K562 (cell line): Measurements from ENCODE around the gene RNU6-9. TPM values are rescaled to one million over a fixed set of nuclear protein-coding genes. Genes with fewer than 3 reads are reported as not detected.

ENCODE experiments used
- BRD9 ChIP-seq: fragments of 450-650 bp; IDR thresholded peaks from 2 replicates; pipeline ENCODE4 v1.6.1; 2018; ENCODE audit warnings: low read depth; ENCODE audit not compliant: partially characterized antibody
- CEBPB ChIP-seq: fragments of 450-650 bp; IDR thresholded peaks from 2 replicates; pipeline ENCODE4 v1.6.1; 2016; ENCODE audit warnings: missing genetic modification characterization, missing compliant biosample characterization
- CHCHD3 ChIP-seq: fragments of 250-450 bp; sonication (Bioruptor Pico); IDR thresholded peaks from 2 replicates; pipeline ENCODE4 v2.1.2; 2022; ENCODE audit warnings: mild to moderate bottlenecking
- COPS2 ChIP-seq: fragments of 450-650 bp; conservative IDR thresholded peaks from 2 replicates; pipeline ENCODE4 v1.6.1; 2016; ENCODE audit warnings: mild to moderate bottlenecking, moderate library complexity
- KDM5B ChIP-seq: fragments of 200-600 bp; sonication (generic); IDR thresholded peaks from 2 replicates; pipeline ENCODE4 v1.6.1; 2012; ENCODE audit warnings: low read depth, mild to moderate bottlenecking, moderate library complexity, low read length, control low read depth, inconsistent platforms; ENCODE audit not compliant: insufficient replicate concordance
- KHSRP ChIP-seq: fragments of 450-650 bp; IDR thresholded peaks from 2 replicates; pipeline ENCODE4 v1.6.1; 2017
- NCOR1 ChIP-seq: fragments of 450-650 bp; IDR thresholded peaks from 2 replicates; pipeline ENCODE4 v1.6.1; 2016; ENCODE audit warnings: mild to moderate bottlenecking, moderate library complexity
- NFIX ChIP-seq: fragments of 250-450 bp; sonication (Bioruptor Pico); IDR thresholded peaks from 2 replicates; pipeline ENCODE4 v1.4.0; 2020; ENCODE audit warnings: low read depth, mild to moderate bottlenecking, moderate library complexity
- SIN3A ChIP-seq, 2 experiments: fragments of 150-350 bp in 1 of 2; IDR thresholded peaks; 2 replicates each; pipeline ENCODE4 v1.6.1; 2011 to 2016; ENCODE audit warnings: borderline replicate concordance in 2 of 2, low read depth in 2 of 2, low read length in 2 of 2, mild to moderate bottlenecking in 2 of 2, moderate library complexity in 2 of 2; ENCODE audit not compliant: control insufficient read depth in 1 of 2
- SMARCA4 ChIP-seq: fragments of 450-650 bp; IDR thresholded peaks from 2 replicates; pipeline ENCODE4 v1.6.1; 2016
- ZBTB17 ChIP-seq: fragments of 450-650 bp; formaldehyde crosslinking; IDR thresholded peaks from 2 replicates; pipeline ENCODE4 v1.4.0; 2020; ENCODE audit warnings: mild to moderate bottlenecking
- ZNF253 ChIP-seq: fragments of 250-450 bp; sonication (Bioruptor Pico); conservative IDR thresholded peaks from 2 replicates; pipeline ENCODE4 v1.6.1; 2021; ENCODE audit warnings: mild to moderate bottlenecking
- ZNF592 ChIP-seq: fragments of 450-650 bp; IDR thresholded peaks from 2 replicates; pipeline ENCODE4 v1.6.1; 2017; ENCODE audit warnings: antibody characterized with exemption, mild to moderate bottlenecking
- polyA plus RNA-seq, 8 experiments: library from polyadenylated mRNA; depleted of rRNA in 4 of 8; stranded (reverse) in 5 of 8; unstranded in 3 of 8; fragments of >200 nt; fragmentation: Nextera tagmentation in 2 of 8; fragmentation: Illumina TruSeq in 1 of 8; extraction: Ambion mirVana in 2 of 8; extraction: Trizol in 1 of 8; gene quantifications; 2 replicates each; pipeline versions ENCODE4 v1.2.1 to v1.2.3, GENCODE V29; 2011 to 2014; ENCODE audit warnings: inconsistent platforms in 1 of 8, missing spikeins in 1 of 8
- total RNA-seq, 7 experiments: library from RNA; depleted of rRNA in 6 of 7; stranded (reverse); fragments of >200 nt in 6 of 7; fragmentation: Illumina TruSeq in 2 of 7; extraction: Trizol in 2 of 7; gene quantifications; 2 replicates each; pipeline versions ENCODE4 v1.2.1 to v1.2.3, GENCODE V29; 2011 to 2021; ENCODE audit warnings: low replicate concordance in 1 of 7
- TF ChIP-seq, protein P1 (sequence below), 2 experiments: IDR thresholded peaks; 2 replicates each; pipeline ENCODE4 v1.6.1; 2011; ENCODE audit warnings: borderline replicate concordance in 1 of 2, control low read depth in 1 of 2, low read depth in 1 of 2, low read length in 1 of 2, mild to moderate bottlenecking in 1 of 2, mixed read lengths in 1 of 2, moderate library complexity in 1 of 2; ENCODE audit not compliant: insufficient read depth in 1 of 2, insufficient read length in 1 of 2, poor library complexity in 1 of 2, severe bottlenecking in 1 of 2; ENCODE audit errors: extremely low read depth in 1 of 2
- TF ChIP-seq, protein P2 (sequence below): sonication (generic); IDR thresholded peaks from 2 replicates; pipeline ENCODE4 v1.6.1; 2016
- TF ChIP-seq, protein P3 (sequence below): fragments of 250-450 bp; sonication (Bioruptor Pico); IDR thresholded peaks from 2 replicates; pipeline ENCODE4 v1.4.0; 2020; ENCODE audit warnings: borderline replicate concordance
- TF ChIP-seq, protein P4 (sequence below), 2 experiments: fragments of 250-450 bp in 1 of 2; fragments of 450-650 bp in 1 of 2; sonication (Bioruptor Pico) in 1 of 2; IDR thresholded peaks; 2 replicates each; pipeline versions ENCODE4 v1.6.1 to v1.8.0; 2016 to 2021; ENCODE audit warnings: mild to moderate bottlenecking in 2 of 2, moderate library complexity in 2 of 2, missing compliant biosample characterization in 1 of 2, missing genetic modification characterization in 1 of 2

The RNU6-9 gene
- total and polyA plus RNA-seq, 9 of the 15 experiments (the other 6 are each of a cell fraction or from before 2014, with no cell fraction given) = not detected

GRCh38 chr19:892894-893689 lies at the start of gene RNU6-9, which contains the start of gene MED16 (continued):
- peak; percentile 95 for TF ChIP-seq ZNF592
- TF ChIP-seq, protein P1, sequence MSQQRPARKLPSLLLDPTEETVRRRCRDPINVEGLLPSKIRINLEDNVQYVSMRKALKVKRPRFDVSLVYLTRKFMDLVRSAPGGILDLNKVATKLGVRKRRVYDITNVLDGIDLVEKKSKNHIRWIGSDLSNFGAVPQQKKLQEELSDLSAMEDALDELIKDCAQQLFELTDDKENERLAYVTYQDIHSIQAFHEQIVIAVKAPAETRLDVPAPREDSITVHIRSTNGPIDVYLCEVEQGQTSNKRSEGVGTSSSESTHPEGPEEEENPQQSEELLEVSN (IDR thresholded peaks at IDR 0.05; ENCODE audit: borderline replicate concordance in 1 of 2, extremely low read depth in 1 of 2, insufficient read depth in 1 of 2, insufficient read length in 1 of 2, low read depth in 1 of 2, low read length in 1 of 2, poor library complexity in 1 of 2, severe bottlenecking in 1 of 2) = no peak
- TF ChIP-seq, protein P2, sequence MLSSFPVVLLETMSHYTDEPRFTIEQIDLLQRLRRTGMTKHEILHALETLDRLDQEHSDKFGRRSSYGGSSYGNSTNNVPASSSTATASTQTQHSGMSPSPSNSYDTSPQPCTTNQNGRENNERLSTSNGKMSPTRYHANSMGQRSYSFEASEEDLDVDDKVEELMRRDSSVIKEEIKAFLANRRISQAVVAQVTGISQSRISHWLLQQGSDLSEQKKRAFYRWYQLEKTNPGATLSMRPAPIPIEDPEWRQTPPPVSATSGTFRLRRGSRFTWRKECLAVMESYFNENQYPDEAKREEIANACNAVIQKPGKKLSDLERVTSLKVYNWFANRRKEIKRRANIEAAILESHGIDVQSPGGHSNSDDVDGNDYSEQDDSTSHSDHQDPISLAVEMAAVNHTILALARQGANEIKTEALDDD = no peak
- TF ChIP-seq, protein P3, sequence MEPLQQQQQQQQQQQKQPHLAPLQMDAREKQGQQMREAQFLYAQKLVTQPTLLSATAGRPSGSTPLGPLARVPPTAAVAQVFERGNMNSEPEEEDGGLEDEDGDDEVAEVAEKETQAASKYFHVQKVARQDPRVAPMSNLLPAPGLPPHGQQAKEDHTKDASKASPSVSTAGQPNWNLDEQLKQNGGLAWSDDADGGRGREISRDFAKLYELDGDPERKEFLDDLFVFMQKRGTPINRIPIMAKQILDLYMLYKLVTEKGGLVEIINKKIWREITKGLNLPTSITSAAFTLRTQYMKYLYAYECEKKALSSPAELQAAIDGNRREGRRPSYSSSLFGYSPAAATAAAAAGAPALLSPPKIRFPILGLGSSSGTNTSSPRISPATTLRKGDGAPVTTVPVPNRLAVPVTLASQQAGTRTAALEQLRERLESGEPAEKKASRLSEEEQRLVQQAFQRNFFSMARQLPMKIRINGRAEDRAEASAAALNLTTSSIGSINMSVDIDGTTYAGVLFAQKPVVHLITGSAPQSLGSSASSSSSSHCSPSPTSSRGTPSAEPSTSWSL (CRISPR knock-in tag) = no peak
- TF ChIP-seq ZNF253 = no peak
- TF ChIP-seq KHSRP = no peak
- peak; percentile 94 for TF ChIP-seq BRD9
- no peak for TF ChIP-seq SMARCA4
- no peak for TF ChIP-seq CEBPB (tag)
- TF ChIP-seq COPS2 = no peak
- peak; percentile 41 to 57; a peak in 2 of 4 replicates for TF ChIP-seq SIN3A (IDR thresholded peaks at IDR 0.05; ENCODE audit: borderline replicate concordance in 2 of 2, control insufficient read depth in 1 of 2, low read depth in 2 of 2, low read length in 2 of 2)
- TF ChIP-seq NFIX (CRISPR knock-in tag) = no peak
- TF ChIP-seq NCOR1 = 0 out of 2 replicates have a peak, but pooled peaks have one; percentile 4
- TF ChIP-seq, protein P4, sequence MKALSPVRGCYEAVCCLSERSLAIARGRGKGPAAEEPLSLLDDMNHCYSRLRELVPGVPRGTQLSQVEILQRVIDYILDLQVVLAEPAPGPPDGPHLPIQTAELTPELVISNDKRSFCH (CRISPR knock-in tag; IDR thresholded peaks at IDR 0.05) = no peak
- TF ChIP-seq, protein P4 (tag; IDR thresholded peaks at IDR 0.05) = no peak
- TF ChIP-seq KDM5B = peak; percentile 61
- TF ChIP-seq CHCHD3 = no peak
- TF ChIP-seq ZBTB17 (CRISPR knock-in tag) = peak; percentile 38; the same call in 1 of the 2 replicates
